ENCODE data around the gene PAK1.
A peak's percentile ranks its signal among the peaks of the same experiment; 100 is the strongest.

The PAK1 gene

GRCh38 chr11:77487790-77488189 lies 13.9 kb upstream of the PAK1 start:
- no peak overlapping the region for H3K4me3 ChIP-seq (replicated peaks in 1 of 2; ENCODE audit: low read depth in 2 of 2, low read length in 2 of 2)
- no peak for DNase-seq (ENCODE audit: low read depth in 2 of 2)
- no peak for TF ChIP-seq CTCF (IDR thresholded peaks at IDR 0.05; ENCODE audit: low read depth, low read length)

- no peak for TF ChIP-seq CTCF (IDR thresholded peaks at IDR 0.05; ENCODE audit: low read depth, low read length)
- DNase-seq (ENCODE audit: low read depth in 2 of 2), result no peak
- H3K4me3 ChIP-seq (replicated peaks in 1 of 2; ENCODE audit: low read depth in 2 of 2, low read length in 2 of 2), result no peak overlapping the region
Measured at GRCh38 chr11:77479746-77480352, 6.0 kb upstream of the PAK1 start.

- H3K4me3 ChIP-seq (replicated peaks in 1 of 2; ENCODE audit: low read depth in 2 of 2, low read length in 2 of 2), result no peak overlapping the region
- no peak for DNase-seq (ENCODE audit: low read depth in 2 of 2)
- no peak for TF ChIP-seq CTCF (IDR thresholded peaks at IDR 0.05; ENCODE audit: low read depth, low read length)
Measured at GRCh38 chr11:77475206-77475605, 1.3 kb upstream of the PAK1 start.

- no peak overlapping the region for H3K4me3 ChIP-seq (replicated peaks in 1 of 2; ENCODE audit: low read depth in 2 of 2, low read length in 2 of 2)
- TF ChIP-seq CTCF (IDR thresholded peaks at IDR 0.05; ENCODE audit: low read depth, low read length), result no peak
- no peak for DNase-seq (ENCODE audit: low read depth in 2 of 2)
Measured at GRCh38 chr11:77474684-77475060, 778 bp upstream of the PAK1 start.

- H3K4me3 ChIP-seq (replicated peaks in 1 of 2; ENCODE audit: low read depth in 2 of 2, low read length in 2 of 2), result peak overlapping the region; percentile 52 to 53
- DNase-seq (ENCODE audit: low read depth in 2 of 2), result no peak
- no peak for TF ChIP-seq CTCF (IDR thresholded peaks at IDR 0.05; ENCODE audit: low read depth, low read length)
Measured at GRCh38 chr11:77472991-77473800, 698 bp downstream of the PAK1 start.

GRCh38 chr11:77471558-77472193 lies 2.2 kb downstream of the PAK1 start:
- no peak for TF ChIP-seq CTCF (IDR thresholded peaks at IDR 0.05; ENCODE audit: low read depth, low read length)
- no peak for DNase-seq (ENCODE audit: low read depth in 2 of 2)
- no peak overlapping the region for H3K4me3 ChIP-seq (replicated peaks in 1 of 2; ENCODE audit: low read depth in 2 of 2, low read length in 2 of 2)

All from cardiac fibroblast (primary cell).